Tibial artery (tissue), 4 donors: ENCODE results near the gene LENG8.
"Not testable (repeated sequence)": the region's sequence is repeated elsewhere in the genome, so short reads cannot be mapped to it uniquely, and the experiment has no call there.

Experiments
- DNase-seq, 2 donors: peaks; one replicate each; pipeline ENCODE4 v3.0.0-alpha.2; 2019
- H3K27ac ChIP-seq, 2 donors: fragments of 200-600 bp; sonication (generic) in 1 of 2; 1 replicate in 1 of 2; 2 replicates in 1 of 2; pipeline ENCODE4 v1.5.1; 2018 to 2019; ENCODE audit warnings: mild to moderate bottlenecking in 1 of 2
- H3K27me3 ChIP-seq, 2 donors: fragments of 200-600 bp; sonication (generic) in 1 of 2; one replicate each; pipeline versions ENCODE4 v1.5.1 to v1.6.0; 2016 to 2019
- H3K36me3 ChIP-seq, 3 donors: fragments of 200-600 bp; sonication (generic) in 2 of 3; one replicate each; pipeline ENCODE4 v1.5.1; 2016 to 2019; ENCODE audit warnings: mild to moderate bottlenecking in 2 of 3
- H3K4me1 ChIP-seq, 4 donors: fragments of 200-600 bp; sonication (generic) in 2 of 4; 1 replicate in 3 of 4; 2 replicates in 1 of 4; pipeline ENCODE4 v1.5.1; 2016 to 2019
- H3K4me3 ChIP-seq, 2 donors: fragments of 200-600 bp; sonication (generic) in 1 of 2; 1 replicate in 1 of 2; 2 replicates in 1 of 2; pipeline ENCODE4 v1.5.1; 2018 to 2019; ENCODE audit warnings: mild to moderate bottlenecking in 2 of 2
- H3K9me3 ChIP-seq, 3 donors: fragments of 200-600 bp; sonication (generic) in 1 of 3; one replicate each; pipeline ENCODE4 v1.5.1; 2016 to 2019
- CTCF ChIP-seq, 2 experiments: fragments of 200-600 bp in 1 of 2; fragments of 450-650 bp in 1 of 2; IDR thresholded peaks; one replicate each; pipeline ENCODE4 v1.5.1; 2017 to 2019; ENCODE audit warnings: antibody characterized with exemption in 2 of 2, mild to moderate bottlenecking in 1 of 2, moderate library complexity in 1 of 2
- intact Hi-C: fragments of 100-400 bp; cut with DNase I; formaldehyde crosslinking; loops from one replicate; pipeline ENCODE4 v1.15.0; 2023; ENCODE audit warnings: low total_unique reads

LENG8 gene

DNA sequence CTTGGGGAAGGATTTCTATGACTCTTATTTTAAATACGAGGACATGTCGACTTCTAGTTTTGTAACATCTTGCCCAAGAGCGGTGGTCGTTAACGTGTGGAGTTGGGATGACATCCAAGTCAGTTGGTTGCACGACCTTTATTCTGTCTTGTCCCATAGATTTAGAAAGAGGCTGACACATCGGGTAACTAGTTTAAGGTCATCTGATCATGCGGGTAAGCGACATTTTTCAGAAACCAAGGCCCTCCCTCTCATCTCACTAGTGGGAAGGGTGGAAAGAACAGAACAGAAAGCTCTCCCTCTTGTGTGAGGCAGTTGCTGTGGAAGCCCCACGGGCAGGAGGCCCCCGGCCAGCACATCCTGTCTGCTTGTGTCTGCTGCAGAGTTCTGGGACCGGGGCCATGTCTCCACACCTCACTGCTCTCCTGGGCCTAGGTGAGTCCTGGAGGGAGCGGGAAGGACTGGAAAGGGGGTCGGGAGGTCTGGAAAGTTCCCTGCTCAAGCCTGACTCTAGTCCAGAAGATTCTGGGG, 53.6 kb downstream of the LENG8 start, which contains the start of gene LAIR2:
TSS of gene LAIR2 (plus strand) at position 314 of the 531 bp plus-strand sequence. CDS start at position 402, 88 bp downstream.
- Histone ChIP-seq H3K27me3 (peaks cover 0 to 4% of the 10 kb centered on the region in 2 donors), H3K9me3 (no peaks in the 10 kb centered on the region), H3K4me1 (no peaks in the 10 kb centered on the region), H3K27ac (no peak within 1 kb of the TSS), H3K4me3 (no peak within 1 kb of the TSS), H3K36me3 (no peaks in the 10 kb centered on the region)
- no peak for TF ChIP-seq CTCF (IDR thresholded peaks at IDR 0.05)
- no peak for DNase-seq
- intact Hi-C loops, result no loop called here

DNA sequence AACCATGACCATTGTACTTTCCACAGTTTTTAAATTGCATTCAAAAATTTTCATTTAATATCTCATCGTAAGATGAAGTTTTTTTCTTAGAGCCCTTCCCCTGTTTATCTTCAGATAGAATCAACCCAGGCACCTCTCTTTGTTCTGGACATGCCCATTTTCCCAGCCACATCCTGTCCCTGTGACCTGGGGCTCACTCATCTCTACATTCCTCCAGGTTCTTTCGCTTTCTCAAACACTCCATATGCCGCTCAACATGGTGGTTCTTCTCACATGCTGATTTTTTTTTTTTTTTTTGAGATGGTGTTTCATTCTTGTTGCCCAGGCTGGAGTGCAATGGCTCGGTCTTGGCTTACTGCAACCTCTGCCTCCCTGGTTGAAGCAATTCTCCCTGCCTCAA, 56.5 kb downstream of the LENG8 start:
- DNase-seq, H3K27me3 ChIP-seq: not testable (repeated sequence)

DNA sequence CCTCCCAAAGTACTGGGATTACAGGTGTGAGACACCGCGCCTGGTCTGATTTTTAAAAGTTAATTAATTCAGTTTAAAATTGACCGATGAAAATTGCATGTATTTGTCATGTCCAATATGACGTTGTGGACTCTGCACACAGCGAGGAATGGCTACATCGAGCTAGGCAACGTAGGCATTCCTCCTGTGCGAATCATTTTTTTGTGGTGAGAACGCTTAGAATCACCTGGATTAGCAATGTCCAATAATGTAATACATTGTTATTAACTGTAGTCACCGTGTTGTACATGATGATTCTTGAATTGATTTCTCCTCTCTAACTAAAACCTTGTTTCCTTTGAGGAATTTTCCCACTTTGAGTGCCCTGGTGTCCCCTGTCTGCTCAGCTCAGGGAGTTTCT, 57.1 kb downstream of the LENG8 start:
- Histone ChIP-seq H3K27ac (no peak overlapping the region), H3K27me3 (peaks cover 0 to 8% of the 10 kb centered on the region in 2 donors), H3K36me3 (no peaks in the 10 kb centered on the region), H3K4me3 (no peak overlapping the region), H3K4me1 (no peaks in the 10 kb centered on the region), H3K9me3 (no peaks in the 10 kb centered on the region)
- intact Hi-C loops, result loop anchor here (5.0 kb wide), 1 partner anchor 1521 kb away; no protein-coding TSS in a partner anchor
- DNase-seq, result no peak
- no peak for TF ChIP-seq CTCF (IDR thresholded peaks at IDR 0.05)

More for the DNA sequence above, 56.5 kb downstream of the LENG8 start:
- H3K27ac ChIP-seq, H3K4me1 ChIP-seq, H3K36me3 ChIP-seq, H3K4me3 ChIP-seq, H3K9me3 ChIP-seq: not testable (repeated sequence)
- intact Hi-C loops, result loop anchor here (5.0 kb wide), 1 partner anchor 1522 kb away; no protein-coding TSS in a partner anchor

DNA sequence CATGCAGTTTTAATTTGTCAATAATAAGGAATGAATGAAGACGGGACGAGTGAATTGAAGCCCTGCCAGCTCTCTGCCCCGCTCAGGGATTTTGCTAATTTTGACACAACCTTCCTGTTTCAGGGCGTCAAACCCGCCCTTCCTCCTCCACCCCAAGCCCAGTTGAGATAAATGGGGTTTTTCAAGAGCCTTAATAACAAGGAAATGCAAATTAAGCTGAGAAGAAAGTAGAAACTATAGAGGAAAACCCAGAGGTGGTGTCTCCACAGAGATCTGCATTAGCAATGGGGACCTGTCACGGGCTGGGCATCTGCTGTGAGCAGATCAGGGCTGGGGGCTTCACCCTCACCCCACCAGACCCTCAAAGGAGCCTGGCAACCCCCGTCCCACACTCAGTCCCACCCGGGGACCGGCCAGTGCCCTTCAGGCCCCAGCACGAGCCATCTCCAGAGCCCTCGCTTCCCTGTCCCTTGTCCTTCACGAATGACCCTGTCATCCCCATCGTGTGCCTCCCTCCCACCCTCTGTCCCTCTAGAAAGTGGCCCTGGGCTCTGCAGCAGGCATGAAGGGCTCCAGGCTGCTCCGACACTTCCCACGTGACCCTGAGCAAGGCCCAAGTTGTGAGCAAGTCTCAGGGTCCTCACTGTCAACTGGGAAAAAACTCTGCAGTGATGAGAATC, 58.2 kb downstream of the LENG8 start:
- H3K9me3 ChIP-seq, H3K27ac ChIP-seq, H3K4me3 ChIP-seq, H3K27me3 ChIP-seq, H3K36me3 ChIP-seq, DNase-seq, H3K4me1 ChIP-seq: not testable (repeated sequence)
- intact Hi-C loops, result loop anchor here (5.0 kb wide), 1 partner anchor 1520 kb away; no protein-coding TSS in a partner anchor

GRCh38 chr19:54507824-54508223, 58.8 kb downstream of the LENG8 start:
- intact Hi-C loops, result loop anchor here (5.0 kb wide), 1 partner anchor 1519 kb away; no protein-coding TSS in a partner anchor
- Histone ChIP-seq H3K4me3 (no peak overlapping the region), H3K9me3 (no peaks in the 10 kb centered on the region), H3K27me3 (peaks cover 0 to 8% of the 10 kb centered on the region in 2 donors), H3K36me3 (no peaks in the 10 kb centered on the region), H3K27ac (no peak overlapping the region), H3K4me1 (no peaks in the 10 kb centered on the region)
- no peak for TF ChIP-seq CTCF (IDR thresholded peaks at IDR 0.05)
- DNase-seq, result no peak

DNA sequence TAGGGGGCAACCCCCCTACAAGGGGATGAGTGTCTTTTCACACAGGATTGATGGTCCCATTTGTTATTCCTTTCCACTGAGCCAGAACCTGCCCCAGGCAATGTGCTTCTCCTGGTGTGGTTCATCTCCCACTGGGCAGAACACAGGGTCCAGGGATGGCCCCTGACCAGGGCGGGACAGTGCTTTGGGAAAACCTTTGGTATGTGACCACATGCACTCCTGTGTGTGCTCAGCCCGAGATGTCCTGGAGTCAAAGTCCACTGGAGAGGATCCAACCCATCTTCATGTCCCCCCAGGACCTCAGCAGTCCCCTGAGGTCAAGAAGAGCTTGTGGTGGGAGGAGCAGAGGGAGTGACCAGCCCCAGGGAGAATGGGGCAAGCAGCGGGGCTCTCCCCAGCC, 59.5 kb downstream of the LENG8 start:
- not testable (repeated sequence) for DNase-seq, H3K4me1 ChIP-seq, H3K4me3 ChIP-seq, H3K9me3 ChIP-seq, H3K27ac ChIP-seq, H3K27me3 ChIP-seq, H3K36me3 ChIP-seq
- intact Hi-C loops, result loop anchor here (5.0 kb wide), 1 partner anchor 1519 kb away; no protein-coding TSS in a partner anchor

DNA sequence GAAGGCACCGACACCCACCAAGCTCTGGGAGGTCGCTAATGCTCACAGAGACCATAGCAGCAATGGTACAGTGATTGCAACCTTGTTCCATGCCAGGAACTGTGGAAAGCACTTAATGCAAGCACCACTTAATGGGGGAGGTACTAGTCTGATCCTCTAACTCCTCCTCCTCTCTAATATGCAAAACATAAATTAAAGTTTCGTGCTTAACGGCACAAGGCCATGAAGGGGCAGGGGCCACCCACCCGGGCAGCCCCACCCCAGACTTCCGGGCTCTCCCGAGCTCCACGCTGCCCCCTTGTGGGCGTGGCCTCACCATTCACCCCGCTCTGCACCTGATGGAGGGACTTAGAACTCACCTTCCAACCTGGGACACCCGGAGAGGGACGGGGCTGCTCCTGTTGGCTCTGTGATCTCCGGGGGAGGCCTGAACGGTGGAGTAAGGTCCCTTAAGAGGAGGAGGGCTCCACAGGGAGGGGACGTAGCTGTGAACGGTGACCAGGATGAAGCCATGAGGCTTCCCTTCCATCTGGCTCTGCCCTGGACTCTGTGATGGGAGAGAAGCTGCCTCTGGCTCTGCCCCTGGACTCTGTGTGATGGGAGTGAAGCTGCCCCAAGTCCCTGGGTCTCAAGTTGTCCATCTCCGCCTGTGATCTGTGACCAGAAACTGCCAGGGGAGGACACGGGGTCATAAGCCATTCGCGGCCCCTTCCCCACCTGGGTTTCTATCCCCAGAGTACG, 60.4 kb downstream of the LENG8 start:
- H3K4me3 ChIP-seq, DNase-seq, H3K36me3 ChIP-seq, H3K27ac ChIP-seq, H3K4me1 ChIP-seq, H3K9me3 ChIP-seq, H3K27me3 ChIP-seq: not testable (repeated sequence)
- intact Hi-C loops, result loop anchor here (5.0 kb wide), 1 partner anchor 1518 kb away; no protein-coding TSS in a partner anchor
